Mammary epithelial cell (primary cell): ENCODE data around the gene ARHGEF28.

Experiments used
- EZH2 ChIP-seq: IDR thresholded peaks from 2 replicates; pipeline ENCODE4 v1.6.1; 2012; ENCODE audit warnings: low read length, inconsistent platforms, borderline replicate concordance
- TF ChIP-seq, protein P1 (sequence below), 2 donors: IDR thresholded peaks in 1 of 2; conservative IDR thresholded peaks in 1 of 2; 2 replicates each; pipeline ENCODE4 v1.5.1; 2011 to 2012; ENCODE audit warnings: inconsistent platforms in 2 of 2, low read length in 2 of 2, mild to moderate bottlenecking in 2 of 2, control low read depth in 1 of 2, low read depth in 1 of 2; ENCODE audit not compliant: insufficient read depth in 1 of 2; ENCODE audit errors: extremely low read depth in 1 of 2

DNA sequence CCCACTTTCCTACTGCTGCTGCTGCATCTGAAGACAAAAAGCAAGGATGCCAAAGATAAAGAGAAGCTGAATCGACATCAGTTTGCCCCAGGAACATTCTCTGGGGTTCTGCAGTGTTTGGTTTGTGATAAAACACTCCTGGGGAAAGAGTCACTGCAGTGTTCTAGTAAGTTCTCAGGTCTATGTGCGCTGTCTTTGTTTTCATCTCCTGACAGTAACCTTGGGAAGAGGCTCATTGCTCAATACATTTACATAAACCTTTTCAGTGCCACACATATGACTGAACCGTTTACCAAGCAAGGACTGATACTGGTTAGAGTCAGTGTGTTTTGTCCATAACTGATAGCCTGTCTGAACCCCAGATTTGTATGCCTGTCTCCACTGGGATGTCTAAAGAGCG lies 232.1 kb downstream of the ARHGEF28 start:
- TF ChIP-seq, protein P1, sequence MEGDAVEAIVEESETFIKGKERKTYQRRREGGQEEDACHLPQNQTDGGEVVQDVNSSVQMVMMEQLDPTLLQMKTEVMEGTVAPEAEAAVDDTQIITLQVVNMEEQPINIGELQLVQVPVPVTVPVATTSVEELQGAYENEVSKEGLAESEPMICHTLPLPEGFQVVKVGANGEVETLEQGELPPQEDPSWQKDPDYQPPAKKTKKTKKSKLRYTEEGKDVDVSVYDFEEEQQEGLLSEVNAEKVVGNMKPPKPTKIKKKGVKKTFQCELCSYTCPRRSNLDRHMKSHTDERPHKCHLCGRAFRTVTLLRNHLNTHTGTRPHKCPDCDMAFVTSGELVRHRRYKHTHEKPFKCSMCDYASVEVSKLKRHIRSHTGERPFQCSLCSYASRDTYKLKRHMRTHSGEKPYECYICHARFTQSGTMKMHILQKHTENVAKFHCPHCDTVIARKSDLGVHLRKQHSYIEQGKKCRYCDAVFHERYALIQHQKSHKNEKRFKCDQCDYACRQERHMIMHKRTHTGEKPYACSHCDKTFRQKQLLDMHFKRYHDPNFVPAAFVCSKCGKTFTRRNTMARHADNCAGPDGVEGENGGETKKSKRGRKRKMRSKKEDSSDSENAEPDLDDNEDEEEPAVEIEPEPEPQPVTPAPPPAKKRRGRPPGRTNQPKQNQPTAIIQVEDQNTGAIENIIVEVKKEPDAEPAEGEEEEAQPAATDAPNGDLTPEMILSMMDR (conservative IDR thresholded peaks at IDR 0.05 in 1 of 2, IDR thresholded peaks at IDR 0.05 in 1 of 2; ENCODE audit: extremely low read depth in 1 of 2, insufficient read depth in 1 of 2, low read depth in 1 of 2, low read length in 2 of 2) = no peak
- no peak for TF ChIP-seq EZH2
